Measurements from ENCODE around the gene MMP24. TPM values are rescaled to one million over a fixed set of nuclear protein-coding genes. Genes with fewer than 3 reads are reported as not detected.

Gene MMP24
- total and polyA plus RNA-seq, 8 donors: 0.15 to 6.2 (median 1.6) TPM; not detected in 2

GRCh38 chr20:35297155-35297554 is 70.7 kb downstream of the MMP24 start:
- no peaks in the 10 kb centered on the region for H3K9me3 ChIP-seq
- peaks cover 0 to 42% (median 15%) of the 10 kb centered on the region in 3 donors for H3K27me3 ChIP-seq
- 51 to 56% (median 52%) methylated on average over 8 of the region's 8 CpGs for WGBS, 5 donors
- no peak overlapping the region for H3K27ac ChIP-seq
- TF ChIP-seq EP300 (IDR thresholded peaks at IDR 0.05): no peak
- no peak for TF ChIP-seq POLR2A (IDR thresholded peaks at IDR 0.05)
- no peak for TF ChIP-seq POLR2AphosphoS5 (IDR thresholded peaks at IDR 0.05)
- intact Hi-C loops (cut with DNase I; ENCODE audit: low total_unique reads): no loop called here
- no peak overlapping the region for H3K4me3 ChIP-seq
- no peaks in the 10 kb centered on the region for H3K36me3 ChIP-seq
- DNase-seq: no peak
- H3K4me1 ChIP-seq: peaks cover 0 to 6% (median 2%) of the 10 kb centered on the region in 4 donors

GRCh38 chr20:35297740-35298139 is 71.2 kb downstream of the MMP24 start:
- no peaks in the 10 kb centered on the region for H3K36me3 ChIP-seq
- peaks cover 0 to 11% (median 5%) of the 10 kb centered on the region in 4 donors for H3K4me1 ChIP-seq
- H3K27me3 ChIP-seq: peaks cover 0 to 36% (median 15%) of the 10 kb centered on the region in 3 donors
- H3K4me3 ChIP-seq: no peak overlapping the region
- intact Hi-C loops (cut with DNase I; ENCODE audit: low total_unique reads): no loop called here
- WGBS, 5 donors: 84 to 92% (median 89%) methylated on average over 10 to 14 of the region's 14 CpGs
- TF ChIP-seq POLR2AphosphoS5 (IDR thresholded peaks at IDR 0.05) (no peak), EP300 (IDR thresholded peaks at IDR 0.05) (no peak), CTCF (IDR thresholded peaks at IDR 0.05) (no peak), POLR2A (IDR thresholded peaks at IDR 0.05) (no peak)
- H3K9me3 ChIP-seq: no peaks in the 10 kb centered on the region
- H3K27ac ChIP-seq: no peak overlapping the region
- no peak for DNase-seq

- Histone ChIP-seq H3K4me3 (no peak overlapping the region), H3K9me3 (no peaks in the 10 kb centered on the region), H3K27me3 (peaks cover 0 to 31% (median 15%) of the 10 kb centered on the region in 3 donors), H3K4me1 (peaks cover 0 to 17% (median 10%) of the 10 kb centered on the region in 4 donors), H3K27ac (no peak overlapping the region), H3K36me3 (no peaks in the 10 kb centered on the region)
- 57 to 62% (median 58%) methylated on average over 5 of the region's 5 CpGs for WGBS, 5 donors
- intact Hi-C loops (cut with DNase I; ENCODE audit: low total_unique reads): no loop called here
- TF ChIP-seq POLR2AphosphoS5 (IDR thresholded peaks at IDR 0.05) (no peak), POLR2A (IDR thresholded peaks at IDR 0.05) (no peak), EP300 (IDR thresholded peaks at IDR 0.05) (no peak), CTCF (IDR thresholded peaks at IDR 0.05) (no peak)
- no peak for DNase-seq
Observed at GRCh38 chr20:35298264-35298663, 71.8 kb downstream of the MMP24 start.

GRCh38 chr20:35299780-35300179 is 73.3 kb downstream of the MMP24 start:
- Histone ChIP-seq H3K9me3 (no peaks in the 10 kb centered on the region), H3K27me3 (peaks cover 0 to 18% (median 8%) of the 10 kb centered on the region in 3 donors), H3K4me1 (peaks cover 11 to 29% (median 22%) of the 10 kb centered on the region in 4 donors), H3K4me3 (no peak overlapping the region), H3K36me3 (no peaks in the 10 kb centered on the region), H3K27ac (no peak overlapping the region)
- intact Hi-C loops (cut with DNase I; ENCODE audit: low total_unique reads): loop anchor here (5.0 kb wide), 1 partner anchor 138 kb away; the partner anchor contains the start of gene GDF5
- no peak for DNase-seq
- no peak for TF ChIP-seq CTCF (IDR thresholded peaks at IDR 0.05)
- TF ChIP-seq POLR2A (IDR thresholded peaks at IDR 0.05): no peak
- no peak for TF ChIP-seq POLR2AphosphoS5 (IDR thresholded peaks at IDR 0.05)
- TF ChIP-seq EP300 (IDR thresholded peaks at IDR 0.05): no peak
- WGBS, 5 donors: 78 to 84% (median 78%) methylated on average over 4 of the region's 4 CpGs
